Karpas-422 (cell line): ENCODE measurements around the gene PDE6A. TPM values are rescaled to one million over a fixed set of nuclear protein-coding genes. Genes with fewer than 3 reads are reported as not detected.

Experiments used
- DNase-seq: peaks from one replicate; pipeline ENCODE4 v3.0.0-alpha.2; 2015
- H2AFZ ChIP-seq: fragments of 200-600 bp; sonication (generic); 2 replicates; pipeline ENCODE4 v1.6.1; 2014; ENCODE audit warnings: antibody characterized with exemption, low read length, mixed read lengths
- H3K27ac ChIP-seq: fragments of 200-600 bp; sonication (generic); 2 replicates; pipeline ENCODE4 v1.5.1; 2014; ENCODE audit warnings: mild to moderate bottlenecking, low read length, moderate library complexity
- H3K27me3 ChIP-seq: fragments of 200-600 bp; sonication (generic); 2 replicates; pipeline ENCODE4 v1.6.1; 2014; ENCODE audit warnings: low read length, mixed read lengths
- H3K36me3 ChIP-seq: fragments of 200-600 bp; sonication (generic); 2 replicates; pipeline ENCODE4 v1.6.1; 2014; ENCODE audit warnings: low read length, mixed read lengths; ENCODE audit not compliant: insufficient read depth
- H3K4me1 ChIP-seq: fragments of 200-600 bp; sonication (generic); 2 replicates; pipeline ENCODE4 v1.6.1; 2014; ENCODE audit warnings: mild to moderate bottlenecking, low read length, mixed read lengths
- H3K4me2 ChIP-seq: fragments of 200-600 bp; sonication (generic); 2 replicates; pipeline ENCODE4 v1.6.1; 2014; ENCODE audit warnings: low read length, low read depth, mild to moderate bottlenecking; ENCODE audit not compliant: poor library complexity, severe bottlenecking
- H3K4me3 ChIP-seq: fragments of 200-600 bp; sonication (generic); 2 replicates; pipeline ENCODE4 v1.5.1; 2014; ENCODE audit warnings: mild to moderate bottlenecking, antibody characterized with exemption, low read length, mixed read lengths
- H3K79me2 ChIP-seq: fragments of 200-600 bp; sonication (generic); 2 replicates; pipeline ENCODE4 v1.6.1; 2014; ENCODE audit warnings: mild to moderate bottlenecking, low read length, mixed read lengths
- H3K9ac ChIP-seq: fragments of 200-600 bp; sonication (generic); 2 replicates; pipeline ENCODE4 v1.6.0; 2014; ENCODE audit warnings: low read length
- H3K9me2 ChIP-seq: fragments of 200-600 bp; sonication (generic), shearing (Covaris generic); replicated peaks from 2 replicates; pipeline ENCODE4 v1.6.0; 2014; ENCODE audit warnings: mild to moderate bottlenecking, low read length, moderate library complexity; ENCODE audit not compliant: insufficient read depth
- H3K9me3 ChIP-seq: fragments of 300-700, 200-600 bp; sonication (generic); 2 replicates; pipeline ENCODE4 v1.6.1; 2014; ENCODE audit warnings: low read length, mixed read lengths
- H4K20me1 ChIP-seq: fragments of 200-600 bp; sonication (generic); 2 replicates; pipeline ENCODE4 v1.6.1; 2014; ENCODE audit warnings: mild to moderate bottlenecking, antibody characterized with exemption, low read length, low read depth; ENCODE audit not compliant: insufficient read depth
- total RNA-seq: library from RNA; depleted of rRNA; stranded (reverse); fragments of >200 nt; shearing (Covaris generic); gene quantifications from 2 replicates; pipeline ENCODE4 v1.2.3, GENCODE V29; 2014; ENCODE audit warnings: low replicate concordance

PDE6A gene
- total RNA-seq, 1 experiment from 2014 or later = not detected

DNA sequence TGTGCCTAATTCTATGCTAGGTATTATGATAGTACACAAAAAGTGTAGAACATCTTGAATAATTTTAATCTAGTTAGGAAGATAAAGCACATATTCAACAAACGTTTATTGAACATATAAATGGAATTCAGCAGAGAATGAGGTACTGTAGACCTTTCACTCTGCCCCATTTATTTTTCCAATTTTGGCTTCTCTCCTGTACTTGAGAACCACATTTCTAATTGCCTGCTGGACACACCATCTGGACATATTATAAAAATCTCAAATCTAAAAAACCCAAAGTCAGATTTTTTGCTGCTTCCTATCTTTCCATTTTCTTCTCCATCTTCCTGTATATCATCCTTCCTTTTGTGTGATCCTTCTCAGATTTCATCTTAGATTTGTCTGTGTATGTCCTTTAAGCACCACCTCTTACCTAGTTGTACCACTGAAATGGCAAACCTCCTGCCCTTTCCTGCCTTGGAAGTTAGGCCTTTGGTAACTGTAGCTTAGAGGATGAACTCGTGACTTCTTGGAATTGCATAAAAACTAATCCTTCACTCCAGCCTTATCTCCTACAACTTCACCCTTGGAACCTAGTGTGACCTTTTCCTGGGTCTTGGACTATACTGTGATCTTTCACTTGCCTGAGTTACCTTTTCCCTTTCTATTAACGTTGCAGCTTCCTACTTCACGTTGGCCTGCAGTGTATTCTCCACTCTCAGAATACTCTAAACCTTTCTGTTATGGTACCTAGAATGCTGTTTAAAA, 24.8 kb upstream of the PDE6A start:
- no peak for DNase-seq
- H3K36me3 ChIP-seq = no peaks in the 10 kb centered on the region
- no peaks in the 10 kb centered on the region for H4K20me1 ChIP-seq
- no peaks in the 10 kb centered on the region for H3K4me1 ChIP-seq
- H2AFZ ChIP-seq = no peak overlapping the region
- H3K4me3 ChIP-seq = no peak overlapping the region
- H3K27ac ChIP-seq = no peak overlapping the region
- H3K9me2 ChIP-seq = no peaks in the 10 kb centered on the region
- H3K27me3 ChIP-seq = no peaks in the 10 kb centered on the region
- H3K79me2 ChIP-seq = no peaks in the 10 kb centered on the region
- H3K4me2 ChIP-seq = no peak overlapping the region
- no peaks in the 10 kb centered on the region for H3K9me3 ChIP-seq
- no peak overlapping the region for H3K9ac ChIP-seq

- Histone ChIP-seq H3K4me2 (no peak overlapping the region), H3K36me3 (no peaks in the 10 kb centered on the region), H3K9ac (no peak overlapping the region), H3K79me2 (no peaks in the 10 kb centered on the region), H3K27ac (no peak overlapping the region), H3K4me3 (no peak overlapping the region), H3K9me2 (no peaks in the 10 kb centered on the region), H3K27me3 (no peaks in the 10 kb centered on the region), H3K9me3 (no peaks in the 10 kb centered on the region), H4K20me1 (no peaks in the 10 kb centered on the region), H3K4me1 (no peaks in the 10 kb centered on the region), H2AFZ (no peak overlapping the region)
- no peak for DNase-seq
Observed at GRCh38 chr5:149966946-149967345, 22.4 kb upstream of the PDE6A start.

- Histone ChIP-seq H3K4me2 (no peak overlapping the region), H4K20me1 (no peaks in the 10 kb centered on the region), H3K4me3 (no peak overlapping the region), H2AFZ (no peak overlapping the region), H3K9me2 (no peaks in the 10 kb centered on the region), H3K27me3 (no peaks in the 10 kb centered on the region), H3K9me3 (no peaks in the 10 kb centered on the region), H3K4me1 (peaks cover 20% of the 10 kb centered on the region), H3K27ac (no peak overlapping the region), H3K36me3 (no peaks in the 10 kb centered on the region), H3K9ac (no peak overlapping the region), H3K79me2 (no peaks in the 10 kb centered on the region)
- DNase-seq = no peak
Observed at GRCh38 chr5:149963729-149964128, 19.1 kb upstream of the PDE6A start.

DNA sequence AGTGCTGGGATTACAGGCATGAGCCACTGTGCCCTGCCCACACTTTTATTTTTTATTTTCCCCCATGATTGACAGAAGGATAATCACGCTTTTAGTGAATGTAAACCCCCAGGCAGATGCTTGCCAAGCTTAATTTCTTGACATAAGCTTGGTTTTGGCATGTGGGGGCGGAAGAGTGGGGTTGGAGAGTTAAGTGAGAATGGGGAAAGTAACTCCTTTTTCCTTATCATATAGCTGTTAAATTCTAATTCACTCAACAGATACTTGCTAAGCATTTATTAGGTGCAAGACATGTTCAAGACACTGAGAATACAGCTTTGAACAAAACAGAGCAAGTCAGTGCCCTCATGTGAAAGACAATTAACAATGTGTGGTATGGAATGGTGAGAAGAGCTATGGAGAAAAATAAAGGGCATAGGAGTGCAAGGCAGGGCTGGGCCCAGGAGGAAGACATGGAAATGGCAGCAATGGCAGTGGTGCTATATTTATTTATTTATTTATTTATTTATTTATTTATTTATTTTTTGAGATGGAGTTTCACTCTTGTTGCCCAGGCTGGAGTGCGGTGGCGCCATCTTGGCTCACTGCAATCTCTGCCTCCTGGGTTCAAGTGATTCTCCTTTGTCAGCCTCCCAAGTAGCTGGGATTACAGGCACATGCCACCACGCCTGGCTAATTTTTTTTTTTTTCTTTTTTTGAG, 18.2 kb upstream of the PDE6A start:
- Histone ChIP-seq H3K9me3 (no peaks in the 10 kb centered on the region), H3K9ac (no peak overlapping the region), H3K79me2 (no peaks in the 10 kb centered on the region), H3K27ac (no peak overlapping the region), H3K4me3 (no peak overlapping the region), H3K27me3 (no peaks in the 10 kb centered on the region), H4K20me1 (no peaks in the 10 kb centered on the region), H2AFZ (no peak overlapping the region), H3K9me2 (no peaks in the 10 kb centered on the region), H3K36me3 (no peaks in the 10 kb centered on the region), H3K4me2 (no peak overlapping the region), H3K4me1 (peaks cover 20% of the 10 kb centered on the region)
- no peak for DNase-seq

DNA sequence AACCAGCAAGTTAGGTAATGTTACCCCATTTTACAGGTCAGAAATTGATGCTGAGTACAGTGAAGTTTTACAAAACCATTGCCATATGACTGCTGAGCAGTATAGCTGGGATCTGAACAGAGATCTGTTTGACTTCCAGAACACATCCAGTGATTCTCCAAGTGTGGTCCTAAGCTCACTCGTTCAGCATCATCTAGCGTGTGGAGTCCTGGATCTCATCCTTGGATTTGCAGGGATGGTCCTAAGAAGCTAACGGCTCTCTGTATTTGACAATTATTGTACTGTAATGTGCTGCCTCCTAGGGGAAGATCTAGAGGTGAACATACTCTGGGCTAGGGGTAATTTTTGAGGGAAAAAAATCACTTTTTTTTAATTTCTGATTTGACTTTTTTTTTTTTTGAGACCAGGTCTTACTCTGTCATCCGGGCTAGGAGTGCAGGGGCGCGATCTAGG, 17.4 kb upstream of the PDE6A start:
- Histone ChIP-seq H3K9me3 (no peaks in the 10 kb centered on the region), H3K4me2 (no peak overlapping the region), H3K36me3 (no peaks in the 10 kb centered on the region), H4K20me1 (no peaks in the 10 kb centered on the region), H3K79me2 (no peaks in the 10 kb centered on the region), H3K4me3 (no peak overlapping the region), H3K9me2 (no peaks in the 10 kb centered on the region), H2AFZ (no peak overlapping the region), H3K27me3 (no peaks in the 10 kb centered on the region), H3K4me1 (peaks cover 20% of the 10 kb centered on the region), H3K27ac (no peak overlapping the region), H3K9ac (no peak overlapping the region)
- peak; percentile 62 for DNase-seq

- Histone ChIP-seq H3K36me3 (no peaks in the 10 kb centered on the region), H3K4me1 (peaks cover 20% of the 10 kb centered on the region), H3K27me3 (no peaks in the 10 kb centered on the region), H3K27ac (no peak overlapping the region), H3K4me3 (peak overlapping the region; percentile 87), H3K4me2 (peak overlapping the region; percentile 76), H3K9me2 (no peaks in the 10 kb centered on the region), H2AFZ (peak overlapping the region; percentile 94; the same call in 1 of the 2 replicates), H3K9ac (peak overlapping the region; percentile 74), H4K20me1 (no peaks in the 10 kb centered on the region), H3K9me3 (no peaks in the 10 kb centered on the region), H3K79me2 (no peaks in the 10 kb centered on the region)
- no peak for DNase-seq
Observed at GRCh38 chr5:149961186-149961685, 16.6 kb upstream of the PDE6A start.

- DNase-seq = peak; percentile 97
- Histone ChIP-seq H4K20me1 (no peaks in the 10 kb centered on the region), H2AFZ (peak within 1 kb of the TSS; percentile 94), H3K36me3 (no peaks in the 10 kb centered on the region), H3K4me2 (peak within 1 kb of the TSS; percentile 76), H3K9me2 (no peaks in the 10 kb centered on the region), H3K79me2 (no peaks in the 10 kb centered on the region), H3K9ac (peak within 1 kb of the TSS; percentile 74), H3K9me3 (no peaks in the 10 kb centered on the region), H3K4me1 (peaks cover 20% of the 10 kb centered on the region), H3K4me3 (peak within 1 kb of the TSS; percentile 87), H3K27ac (no peak within 1 kb of the TSS), H3K27me3 (no peaks in the 10 kb centered on the region)
Observed at GRCh38 chr5:149960272-149961185, 15.9 kb upstream of the PDE6A start, which contains the start of gene SLC26A2. Gene SLC26A2, plus strand, starts transcription at chr5:149960758. Its CDS starts 16,895 bp downstream, at chr5:149977653.
